M059J (cell line): ENCODE data around the gene DGKG. TPM values are rescaled to one million over a fixed set of nuclear protein-coding genes. Genes with fewer than 3 reads are reported as not detected.

ENCODE experiments used
- DNase-seq: peaks from one replicate; pipeline ENCODE4 v3.0.0-alpha.2; 2012; ENCODE audit warnings: low read depth
- total RNA-seq: library from RNA; depleted of rRNA; stranded (reverse); fragments of >200 nt; shearing (Covaris generic); gene quantifications from 2 replicates; pipeline ENCODE4 v1.2.3, GENCODE V29; 2014

DGKG gene
- total RNA-seq, 1 experiment from 2014 or later: 16.7 TPM

- DNase-seq: no peak
Observed at GRCh38 chr3:186244016-186244415, 118.0 kb downstream of the DGKG start.

- DNase-seq: peak; percentile 96
Observed at GRCh38 chr3:186241910-186242821, 119.9 kb downstream of the DGKG start.

- DNase-seq: no peak
Observed at GRCh38 chr3:186239321-186239720, 122.7 kb downstream of the DGKG start.

GRCh38 chr3:186237915-186238314 is 124.1 kb downstream of the DGKG start:
- DNase-seq: no peak

GRCh38 chr3:186236357-186237020 is 125.5 kb downstream of the DGKG start:
- no peak for DNase-seq

- no peak for DNase-seq
Observed at GRCh38 chr3:186235554-186235953, 126.5 kb downstream of the DGKG start.

- DNase-seq: no peak
Observed at GRCh38 chr3:186234152-186234551, 127.9 kb downstream of the DGKG start.

- no peak for DNase-seq
Observed at GRCh38 chr3:186226482-186226881, 135.6 kb downstream of the DGKG start.

- no peak for DNase-seq
Observed at GRCh38 chr3:186225603-186226002, 136.4 kb downstream of the DGKG start.

GRCh38 chr3:186224041-186224610 is 137.9 kb downstream of the DGKG start:
- DNase-seq: no peak

GRCh38 chr3:186223476-186223875 is 138.6 kb downstream of the DGKG start:
- DNase-seq: no peak

- no peak for DNase-seq
Observed at GRCh38 chr3:186221760-186222378, 140.2 kb downstream of the DGKG start.

GRCh38 chr3:186220911-186221645 is 141.0 kb downstream of the DGKG start:
- peak; percentile 18 for DNase-seq

- peak; percentile 98 for DNase-seq
Observed at GRCh38 chr3:186220365-186220764, 141.7 kb downstream of the DGKG start.

GRCh38 chr3:186219211-186219638 is 142.8 kb downstream of the DGKG start:
- DNase-seq: no peak

GRCh38 chr3:186218421-186218820 is 143.6 kb downstream of the DGKG start:
- DNase-seq: no peak

- DNase-seq: peak; percentile 78
Observed at GRCh38 chr3:186217820-186218164, 144.2 kb downstream of the DGKG start.

GRCh38 chr3:186216900-186217819 is 144.9 kb downstream of the DGKG start:
- peak; percentile 28 for DNase-seq

GRCh38 chr3:186214670-186215069 is 147.4 kb downstream of the DGKG start:
- peak; percentile 39 for DNase-seq

- DNase-seq: peak; percentile 67
Observed at GRCh38 chr3:186213946-186214345, 148.1 kb downstream of the DGKG start.
